HUDEP-2 (cell line): ENCODE measurements around the gene CAST.

ENCODE experiments used
- DNase-seq, 76 experiments: peaks; one replicate each; lab custom pipeline; 2025; ENCODE audit not compliant: unreplicated experiment in 76 of 76; lab: John Stamatoyannopoulos, UW

Gene CAST

DNA sequence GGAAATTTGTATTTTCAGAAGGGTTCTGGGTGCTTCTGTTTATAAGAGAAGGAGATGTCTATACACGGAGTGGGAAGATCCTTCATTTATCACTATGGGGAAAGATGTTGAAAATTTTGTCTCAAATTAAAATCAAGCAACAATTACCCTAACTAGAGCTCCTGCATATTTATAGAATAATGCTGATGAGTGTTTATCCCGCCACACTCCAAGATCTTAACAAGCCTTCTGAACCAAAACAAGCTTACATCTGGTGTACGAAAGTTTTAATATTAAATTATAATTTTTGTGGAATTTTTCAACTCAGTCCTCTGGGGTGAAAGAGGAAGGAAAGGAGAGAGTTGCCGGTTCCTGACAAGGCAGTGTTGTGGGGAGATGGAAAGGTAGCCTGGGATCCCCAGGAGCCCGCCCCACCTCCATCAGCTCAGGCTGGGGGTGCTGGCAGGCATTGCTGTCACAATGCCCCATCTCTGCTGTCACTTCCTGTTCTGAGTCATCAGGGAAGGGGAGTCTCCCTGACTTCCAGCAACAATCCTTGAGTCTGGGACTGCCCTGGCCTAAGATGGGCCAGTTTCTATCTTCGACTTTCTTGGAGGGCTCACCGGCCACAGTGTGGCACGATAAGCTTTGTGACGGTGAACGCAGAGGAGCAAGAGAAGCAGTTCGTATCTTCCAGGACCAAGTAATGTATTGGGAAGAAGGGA is 81.0 kb downstream of the CAST start:
- DNase-seq: peak in 34 of 76 experiments; percentile 7 to 56 (median 22)

DNA sequence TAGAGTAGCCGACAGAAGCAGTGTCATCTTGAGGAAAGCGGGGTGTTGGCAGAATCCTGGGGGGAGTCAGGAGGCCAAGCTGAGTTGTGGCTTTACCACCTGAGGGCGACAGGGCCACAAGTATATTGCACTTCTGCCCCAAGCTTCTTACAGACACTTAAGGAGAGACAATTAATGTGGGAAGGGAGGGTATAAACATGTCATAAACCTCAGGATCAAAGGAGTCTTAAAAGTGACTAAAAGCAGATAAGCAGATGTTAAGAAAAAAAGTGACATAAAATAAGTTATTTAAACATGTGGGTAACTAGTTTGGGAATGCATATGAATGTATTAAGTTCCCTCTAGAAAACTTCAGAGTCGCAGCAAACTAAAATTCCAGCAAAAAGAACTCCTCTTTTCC is 81.6 kb downstream of the CAST start:
- no peak for DNase-seq

DNA sequence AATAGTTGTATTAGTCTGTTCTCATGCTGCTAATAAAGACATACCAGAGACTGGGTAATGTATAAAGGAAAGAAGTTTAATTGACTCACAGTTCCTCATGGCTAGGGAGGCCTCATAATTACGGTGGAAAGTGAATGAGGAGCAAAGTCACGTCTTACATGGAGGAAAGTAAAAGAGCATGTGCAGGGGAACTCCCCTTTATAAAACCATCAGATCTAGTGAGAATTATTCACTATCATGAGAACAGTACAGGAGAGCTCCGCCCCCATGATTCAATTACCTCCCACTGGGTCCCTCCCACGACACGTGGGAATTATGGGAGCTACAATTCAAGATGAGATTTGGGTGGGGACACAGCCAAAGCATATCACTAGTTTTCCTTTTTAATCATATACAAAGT is 82.0 kb downstream of the CAST start:
- DNase-seq: peak in 9 of 76 experiments; percentile 2 to 45 (median 24)

DNA sequence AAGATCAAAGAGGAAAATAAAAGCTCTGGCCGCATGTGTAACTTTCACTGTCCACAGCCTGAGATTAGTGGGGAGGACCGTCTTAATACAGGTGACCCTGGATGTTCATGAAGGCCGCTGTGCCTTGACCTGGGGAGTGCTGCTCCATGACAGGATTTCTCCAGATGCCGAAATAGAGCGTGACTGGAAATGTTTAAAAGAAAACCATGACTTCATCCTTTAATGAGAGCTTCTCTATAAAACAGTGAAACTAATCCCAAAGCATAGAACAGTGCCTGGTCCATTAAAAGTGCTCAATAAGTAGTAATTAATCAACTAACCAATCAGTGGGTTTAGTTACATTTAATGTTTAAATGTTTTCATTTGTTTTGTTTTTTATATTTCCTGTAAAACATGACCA is 82.8 kb downstream of the CAST start:
- no peak for DNase-seq

DNA sequence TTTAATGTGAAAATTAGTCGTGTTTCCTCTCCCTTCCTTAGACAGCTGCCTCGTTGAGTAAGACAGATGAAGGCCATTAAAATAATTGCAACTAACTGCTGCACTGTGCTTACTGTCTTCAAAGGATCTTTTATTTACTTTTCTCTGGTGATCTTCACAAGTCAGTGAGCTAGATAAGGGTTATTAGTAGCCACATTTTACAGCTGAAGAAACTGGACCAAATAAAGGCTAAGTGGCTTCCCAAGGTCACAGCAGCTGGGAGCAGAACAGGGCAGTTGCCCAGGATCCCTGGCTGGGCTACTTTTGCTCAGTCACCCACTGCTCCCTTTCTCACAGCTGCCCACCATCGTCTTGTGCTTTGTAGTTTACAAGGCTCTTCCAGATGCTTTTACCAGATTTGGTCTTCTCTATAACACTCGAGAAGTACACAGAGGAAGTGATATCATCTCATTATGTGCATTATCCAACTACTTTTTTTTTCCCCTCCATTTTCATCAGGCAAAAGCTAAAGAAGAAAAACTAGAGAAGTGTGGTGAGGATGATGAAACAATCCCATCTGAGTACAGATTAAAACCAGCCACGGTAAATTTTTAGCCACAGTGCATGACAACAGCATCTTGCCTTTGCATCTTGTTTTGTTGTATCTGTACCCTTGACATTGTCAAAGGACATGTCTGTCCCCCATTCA is 83.8 kb downstream of the CAST start:
- peak in 1 of 76 experiments; percentile 26 for DNase-seq

DNA sequence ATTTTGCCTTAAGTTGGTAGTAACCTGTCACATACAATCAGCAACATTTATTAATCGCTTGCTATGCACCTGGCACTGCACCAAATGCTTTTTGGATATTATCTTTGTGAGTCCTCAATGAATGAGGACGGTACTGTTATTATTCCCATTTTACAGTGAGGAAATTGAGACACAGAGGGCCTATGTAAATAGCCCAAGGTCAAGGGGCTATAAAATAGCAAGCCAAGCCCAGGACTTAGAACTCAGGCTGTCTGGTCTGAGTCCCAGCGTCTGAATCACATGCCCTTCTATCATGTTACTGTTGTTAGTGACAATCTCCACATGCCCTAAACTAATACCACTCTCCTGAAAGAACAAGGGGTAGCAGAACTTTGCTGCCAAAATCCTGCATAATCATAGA is 85.5 kb downstream of the CAST start:
- no peak for DNase-seq

DNA sequence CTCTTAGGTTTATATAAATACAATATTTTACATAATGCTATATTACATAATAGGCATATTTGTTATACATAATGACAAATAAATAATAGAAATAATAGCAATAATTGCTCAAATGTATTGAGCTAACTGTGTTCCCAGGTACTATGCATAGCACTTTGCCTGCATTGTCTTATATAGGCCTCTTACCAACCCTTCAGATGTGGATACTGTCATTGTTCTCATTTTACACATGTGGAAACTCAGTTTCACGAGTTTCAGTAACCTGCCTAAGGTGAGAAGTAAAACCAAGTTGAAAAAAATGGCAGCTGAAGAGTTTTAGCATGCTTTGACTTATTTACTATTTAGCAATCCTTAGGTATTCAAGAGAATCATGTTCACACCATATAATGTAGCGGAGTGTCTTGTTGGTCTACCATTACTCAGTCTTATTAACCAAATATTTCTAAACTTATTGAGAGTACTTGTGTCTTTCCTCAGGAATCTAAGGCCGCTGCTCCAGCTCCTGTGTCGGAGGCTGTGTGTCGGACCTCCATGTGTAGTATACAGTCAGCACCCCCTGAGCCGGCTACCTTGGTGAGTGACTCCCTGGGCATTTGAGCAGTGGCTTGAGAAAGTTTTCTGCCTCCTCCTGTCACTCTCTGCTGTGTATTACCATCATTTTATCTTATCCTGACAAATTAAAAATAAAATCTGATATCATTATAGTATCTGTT is 88.1 kb downstream of the CAST start:
- DNase-seq: no peak

DNA sequence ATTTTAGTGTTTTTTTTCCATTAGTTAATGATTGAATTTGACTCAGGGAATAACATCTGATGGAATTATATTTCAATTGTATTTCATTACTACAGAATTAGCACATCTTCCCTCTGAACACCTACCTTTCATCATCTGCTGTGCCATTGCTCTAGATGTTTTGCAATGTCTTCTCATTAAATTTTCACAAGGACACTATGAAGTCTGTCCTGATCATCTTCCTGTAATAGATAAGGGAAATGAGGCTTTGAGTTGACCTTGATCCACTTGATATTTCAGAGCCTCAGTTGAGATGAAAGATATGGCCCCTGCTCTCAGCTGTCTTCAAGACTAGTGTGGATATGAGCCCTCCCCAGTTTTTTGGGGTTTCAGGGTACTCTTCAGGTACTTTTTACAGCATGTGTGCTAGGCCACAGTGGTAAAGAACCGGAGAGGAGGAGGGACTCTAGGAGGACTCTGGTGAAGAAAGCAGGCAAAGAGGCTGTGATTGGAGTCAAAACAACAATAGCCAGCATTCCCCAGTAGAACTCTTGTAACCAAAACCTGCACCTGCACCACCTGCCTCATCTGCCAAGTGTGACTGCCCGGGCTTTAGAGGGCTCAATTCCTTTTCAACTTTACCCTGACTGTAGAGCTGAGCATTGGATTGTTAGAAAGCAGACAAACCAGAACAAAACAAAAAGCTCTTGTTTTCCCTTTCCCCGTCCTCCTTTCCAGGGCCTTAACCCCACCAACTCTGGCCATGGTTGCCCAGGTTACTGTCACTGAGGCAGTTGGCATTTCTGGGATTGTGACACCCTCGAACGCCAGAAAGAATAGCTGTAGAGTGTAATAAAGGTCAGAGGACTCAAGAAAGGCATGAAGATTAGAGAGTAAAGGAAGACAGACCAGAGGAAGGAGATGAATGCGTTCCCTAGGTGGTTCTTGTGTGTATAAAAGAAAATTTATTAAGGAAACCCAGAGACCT is 89.3 kb downstream of the CAST start:
- DNase-seq: no peak

DNA sequence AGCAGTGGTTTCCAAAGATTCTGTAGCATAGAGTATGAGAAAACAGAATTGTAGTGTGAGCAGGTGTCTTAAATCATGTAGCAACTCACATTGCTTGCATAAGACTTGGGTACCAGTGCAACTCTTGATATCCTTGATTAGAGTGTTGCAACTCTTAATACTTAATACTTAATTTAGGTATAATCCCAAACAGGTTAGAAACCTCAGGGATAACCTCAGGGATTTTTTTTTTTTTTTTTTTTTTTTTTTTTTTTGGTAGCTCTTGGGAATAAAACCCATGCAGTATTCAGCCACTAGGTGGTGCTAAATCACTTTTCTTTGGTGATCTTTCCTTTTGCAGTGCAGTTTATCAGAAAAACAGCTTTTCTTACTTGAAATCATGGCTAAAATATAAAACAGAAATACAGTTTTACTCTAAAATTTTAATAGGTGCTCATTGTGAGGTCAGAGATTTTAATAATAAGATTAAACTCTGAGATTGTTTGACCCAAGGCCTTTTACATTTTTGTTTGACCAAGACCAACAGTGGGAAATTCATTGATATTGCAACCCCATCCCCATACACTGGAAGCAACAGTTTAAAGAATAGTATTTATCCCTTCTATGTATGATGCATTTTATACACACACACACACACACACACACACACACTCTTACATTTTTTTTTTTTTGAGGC is 90.3 kb downstream of the CAST start:
- peak in 38 of 76 experiments; percentile 2 to 73 (median 36) for DNase-seq

DNA sequence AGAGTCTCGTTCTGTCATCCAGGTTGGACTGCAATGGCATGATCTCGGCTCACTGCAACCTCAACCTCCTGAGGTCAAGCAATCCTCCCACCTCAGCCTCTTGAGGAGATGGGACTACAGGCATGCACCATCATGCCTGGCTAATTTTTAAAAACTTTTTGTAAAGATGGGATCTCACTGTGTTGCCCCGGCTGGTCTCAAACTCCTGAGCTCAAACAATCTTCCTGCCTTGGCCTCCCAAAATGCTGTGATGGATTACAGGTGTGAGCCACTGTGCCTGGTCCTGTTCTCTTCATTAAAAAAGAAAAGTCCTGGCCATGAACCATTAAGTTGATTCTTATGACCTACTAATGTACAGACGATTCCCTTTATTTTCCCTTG is 90.8 kb downstream of the CAST start:
- no peak for DNase-seq

DNA sequence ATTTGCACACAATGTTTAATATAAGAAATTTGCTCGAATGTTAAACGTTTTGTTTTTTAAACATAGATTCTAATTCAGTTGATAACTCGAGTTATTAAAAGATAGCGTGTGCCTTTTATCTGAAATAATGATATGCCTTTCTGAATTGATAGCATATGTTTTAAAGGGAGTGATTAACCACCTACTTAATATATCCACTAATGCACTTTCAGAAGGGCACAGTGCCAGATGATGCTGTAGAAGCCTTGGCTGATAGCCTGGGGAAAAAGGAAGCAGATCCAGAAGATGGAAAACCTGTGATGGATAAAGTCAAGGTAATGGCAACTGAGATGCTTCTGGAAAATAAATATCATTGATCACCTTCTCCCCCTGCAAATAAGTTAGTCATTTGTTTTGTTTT is 91.7 kb downstream of the CAST start:
- no peak for DNase-seq

DNA sequence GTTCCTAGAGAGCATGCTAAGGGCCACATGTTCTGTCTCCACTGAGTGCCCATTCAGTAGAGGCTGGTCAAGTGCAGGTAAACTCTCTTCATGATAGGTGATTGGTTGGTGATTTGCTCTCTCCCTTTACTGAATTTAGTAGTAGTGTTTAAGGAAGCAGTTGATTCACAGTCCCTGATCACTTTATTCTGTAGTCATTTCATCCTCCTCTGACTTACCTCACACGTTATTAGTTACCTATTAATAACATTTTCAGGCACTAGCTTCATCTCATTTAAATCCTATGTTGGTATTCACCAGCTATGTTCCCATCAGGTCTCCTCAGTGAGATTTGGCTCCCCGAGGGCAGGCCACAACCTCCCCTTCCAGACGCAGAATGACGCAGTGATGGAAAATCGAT is 93.7 kb downstream of the CAST start:
- no peak for DNase-seq

DNA sequence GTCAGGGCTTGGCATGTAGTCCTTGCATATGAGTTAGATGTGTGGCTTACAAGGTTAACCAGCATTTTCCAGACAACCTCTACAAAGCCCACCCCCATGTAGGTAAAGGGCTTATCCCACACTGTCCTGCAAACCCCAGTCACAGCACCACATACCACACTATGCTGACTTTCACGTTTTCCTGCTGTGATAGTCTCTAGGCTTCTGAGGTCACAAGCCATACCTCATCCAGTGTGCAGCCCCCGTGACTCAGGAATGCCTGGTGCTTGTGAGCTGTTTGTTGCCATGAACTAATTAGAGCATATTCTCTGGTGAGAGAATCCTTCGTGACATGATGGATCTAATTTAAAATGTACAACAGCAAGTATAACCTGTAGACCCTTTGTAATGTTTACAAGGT is 94.8 kb downstream of the CAST start:
- DNase-seq: no peak

DNA sequence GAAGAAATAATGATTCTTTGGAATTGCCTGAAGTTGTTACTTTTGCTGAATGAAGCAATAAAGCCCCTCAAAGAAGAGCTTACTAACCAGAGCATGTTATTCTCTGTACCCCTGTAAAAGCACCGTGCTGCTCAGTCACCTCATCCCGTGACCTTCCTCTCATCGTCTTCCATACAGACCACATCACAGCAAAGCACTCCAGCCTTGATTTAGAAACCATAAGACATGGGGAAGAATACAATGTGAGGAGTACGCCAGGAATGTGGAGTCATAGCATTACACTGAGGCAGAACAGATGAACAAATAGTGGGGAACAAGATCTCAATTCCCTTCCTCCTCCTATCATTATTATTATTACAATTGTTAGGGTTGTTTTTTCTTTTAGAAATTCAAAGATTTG is 96.4 kb downstream of the CAST start:
- no peak for DNase-seq

DNA sequence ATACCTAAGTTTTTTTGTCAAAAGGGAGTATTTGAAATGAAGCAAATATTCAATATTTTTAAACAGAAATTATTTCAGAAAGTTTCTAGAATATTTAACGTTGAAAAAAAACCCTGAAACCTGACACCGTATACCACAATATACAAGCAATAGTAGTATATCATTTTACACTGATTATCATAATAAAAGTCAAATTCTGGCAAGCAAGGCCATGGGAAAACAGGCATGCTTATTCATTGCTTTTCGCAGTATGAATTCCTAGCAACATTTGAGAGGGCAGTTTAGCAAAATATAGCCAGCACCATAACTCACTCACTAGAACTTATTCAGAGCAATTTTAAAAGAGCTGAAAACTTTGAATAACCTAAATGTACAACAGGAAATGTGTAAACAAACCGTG is 99.4 kb downstream of the CAST start:
- DNase-seq: no peak

DNA sequence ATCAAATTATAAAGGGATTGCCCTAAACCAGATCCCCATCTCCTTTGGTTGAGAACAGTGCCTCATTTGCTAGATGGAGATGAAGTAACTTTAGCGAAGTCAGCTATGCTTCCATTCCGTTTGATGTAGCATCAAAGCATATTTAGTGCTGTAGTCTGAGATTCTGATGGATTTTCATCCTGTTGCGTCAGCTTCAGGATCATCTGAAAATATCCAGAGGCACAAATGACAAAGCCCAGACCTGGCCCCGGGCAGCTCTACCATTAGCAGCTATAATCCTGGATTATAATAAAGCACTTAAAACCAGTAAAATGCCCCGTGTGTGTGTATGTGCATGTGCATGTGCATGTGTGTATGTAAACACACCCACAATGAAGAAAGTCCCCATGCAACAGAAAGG is 100.8 kb downstream of the CAST start:
- no peak for DNase-seq

DNA sequence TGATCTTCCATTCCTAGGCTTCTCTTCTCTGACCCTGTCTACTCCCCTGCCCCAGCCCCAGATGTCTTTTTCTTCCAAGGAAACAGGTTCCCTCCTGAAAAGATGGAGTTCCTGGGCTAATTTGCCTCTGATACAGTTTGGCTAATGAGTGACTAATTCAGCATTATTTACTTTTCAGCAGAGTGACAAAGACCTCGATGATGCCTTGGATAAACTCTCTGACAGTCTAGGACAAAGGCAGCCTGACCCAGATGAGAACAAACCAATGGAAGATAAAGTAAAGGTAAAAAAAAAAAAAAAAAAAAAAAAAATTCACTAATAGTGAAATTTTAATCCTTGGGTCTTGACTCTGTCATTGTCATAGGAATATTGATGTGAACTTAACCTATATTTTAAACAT is 102.9 kb downstream of the CAST start:
- DNase-seq: no peak

DNA sequence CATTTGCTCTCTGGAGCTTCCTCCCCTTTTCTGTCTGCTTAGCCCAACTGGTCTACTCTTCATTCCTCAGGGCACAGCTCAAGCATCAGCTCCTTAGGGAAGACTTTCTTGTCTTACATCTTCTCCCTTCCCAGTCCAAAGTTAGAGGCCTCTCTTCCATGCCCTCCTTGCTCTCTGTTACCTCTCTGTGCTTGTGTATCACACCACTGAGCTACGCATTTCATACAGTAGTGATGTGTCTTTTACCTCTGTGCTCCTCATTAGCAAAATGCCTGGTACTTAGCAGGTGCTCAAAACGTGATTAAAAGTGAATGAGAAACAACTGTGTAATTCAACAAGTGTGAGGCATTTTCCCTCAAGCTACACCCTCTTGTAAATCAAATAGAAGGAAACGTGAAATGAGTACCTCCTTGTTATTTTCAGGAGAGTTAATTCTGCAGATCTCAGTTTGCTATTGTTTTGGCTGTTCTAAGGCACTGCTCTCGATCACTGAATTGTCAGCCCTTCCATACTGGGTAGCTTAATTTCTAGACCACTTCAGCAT is 106.6 kb downstream of the CAST start:
- DNase-seq: no peak

DNA sequence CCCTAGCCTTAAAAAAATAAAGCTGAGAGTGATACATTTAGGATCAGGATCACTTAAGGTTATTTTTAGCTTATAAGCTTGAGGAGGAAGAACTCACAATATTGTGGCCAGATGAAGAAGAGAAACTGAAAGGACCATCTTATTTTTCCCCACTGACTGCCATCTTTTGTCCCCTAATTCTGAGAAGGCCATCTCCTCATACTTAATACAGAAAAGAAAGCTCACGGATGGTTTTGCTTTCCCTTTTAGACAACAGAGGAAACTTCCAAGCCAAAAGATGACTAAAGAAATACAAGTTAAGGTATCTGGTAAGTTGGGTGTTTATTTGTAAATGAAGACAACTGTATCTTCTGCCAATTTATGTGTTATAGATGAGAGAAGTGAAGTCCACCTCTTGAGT is 109.2 kb downstream of the CAST start:
- no peak for DNase-seq

DNA sequence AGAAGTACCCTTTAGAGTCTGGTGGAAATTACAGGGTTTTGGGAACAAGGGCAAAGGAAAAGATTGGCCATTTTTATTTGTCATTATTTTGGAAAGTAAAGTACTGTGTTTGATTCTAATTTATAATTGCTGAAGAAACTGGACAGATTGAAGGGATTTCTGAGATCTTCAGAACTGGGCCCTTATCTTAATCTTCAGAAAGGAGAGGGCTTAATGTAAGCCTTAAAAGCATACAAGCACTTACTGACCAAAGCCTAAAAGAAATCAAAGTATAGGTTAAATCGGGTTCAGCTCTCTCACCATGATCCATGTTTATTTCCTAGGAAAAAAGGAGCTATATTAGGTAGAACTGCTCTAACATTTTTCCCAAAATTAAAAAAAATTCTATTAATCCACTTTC is 109.9 kb downstream of the CAST start:
- DNase-seq: no peak
